GM12878 (cell line): ENCODE measurements around the gene RSAD2. TPM values are rescaled to one million over a fixed set of nuclear protein-coding genes. Genes with fewer than 3 reads are reported as not detected.

Experiments
- ATAC-seq: fragments of 200-7000 bp; cut with Tn5 transposase; 3 replicates; pipeline ENCODE4 v1.9.1; 2020; ENCODE audit warnings: mild to moderate bottlenecking, moderate library complexity
- BruUV-seq: library from RNA; stranded (reverse); fragments of 400-500 nt; replicated peaks from 2 replicates; lab custom pipeline; 2021; lab: Mats Ljungman, UMichigan
- CTCF ChIA-PET: fragments of 300-600 bp; sonication (Branson Sonifier 250); formaldehyde crosslinking; extraction: SDS; loops from one replicate; lab custom pipeline; 2021; ENCODE audit warnings: inconsistent platforms; lab: Yijun Ruan, JAX
- POLR2A ChIA-PET: fragments of 350-600 bp; formaldehyde crosslinking; extraction: SDS; loops from one replicate; lab custom pipeline; 2021; ENCODE audit warnings: inconsistent platforms; lab: Charles Lee
- RAD21 ChIA-PET: fragments of 300-600 bp; sonication (Branson Sonifier 250); formaldehyde crosslinking; loops from one replicate; lab custom pipeline; 2023; ENCODE audit warnings: antibody characterized with exemption; ENCODE audit not compliant: unreplicated experiment; lab: Charles Lee
- SMC1A ChIA-PET: fragments of 300-600 bp; sonication (Branson Sonifier 250); formaldehyde crosslinking; loops from one replicate; lab custom pipeline; 2023; ENCODE audit not compliant: unreplicated experiment, uncharacterized antibody; lab: Charles Lee
- DNase-seq: peaks from one replicate; pipeline ENCODE4 v3.0.0-alpha.2; 2011; ENCODE audit warnings: low read depth, low spot score
- FAIRE-seq: peaks from 3 replicates; lab custom pipeline; 2011; peaks lifted over from hg19 to GRCh38; lab: Jason Lieb, UNC
- H2AFZ ChIP-seq: 2 replicates; pipeline ENCODE4 v1.6.0; 2011; ENCODE audit warnings: low read depth, low read length, control low read depth; ENCODE audit not compliant: control insufficient read depth
- H3K27ac ChIP-seq: 2 replicates; pipeline ENCODE4 v1.5.1; 2011; ENCODE audit warnings: control low read depth; ENCODE audit not compliant: control insufficient read depth, insufficient read depth
- H3K27me3 ChIP-seq, 2 experiments: replicated peaks in 1 of 2; 2 replicates each; pipeline versions ENCODE4 v1.6.0 to v1.6.1; 2011; ENCODE audit warnings: low read length in 1 of 2; ENCODE audit not compliant: control insufficient read depth in 2 of 2, insufficient read depth in 2 of 2
- H3K36me3 ChIP-seq, 2 experiments: 2 replicates each; pipeline ENCODE4 v1.5.1; 2011; ENCODE audit warnings: low read length in 1 of 2; ENCODE audit not compliant: control insufficient read depth in 2 of 2, insufficient read depth in 2 of 2
- H3K4me1 ChIP-seq: 2 replicates; pipeline ENCODE4 v1.6.1; 2011; ENCODE audit warnings: mild to moderate bottlenecking, low read length, moderate library complexity, mixed read lengths; ENCODE audit not compliant: control insufficient read depth, insufficient read depth
- H3K4me2 ChIP-seq: 2 replicates; pipeline ENCODE4 v1.6.0; 2011; ENCODE audit warnings: control low read depth; ENCODE audit not compliant: control insufficient read depth, insufficient read depth
- H3K4me3 ChIP-seq: fragments of 200-600 bp; sonication (generic); 2 replicates; pipeline ENCODE4 v1.5.1; 2016
- H3K79me2 ChIP-seq: 2 replicates; pipeline ENCODE4 v1.6.0; 2011; ENCODE audit warnings: low read length; ENCODE audit not compliant: control insufficient read depth, insufficient read depth
- H3K9ac ChIP-seq: 2 replicates; pipeline ENCODE4 v1.8.0; 2011; ENCODE audit warnings: low read length, control low read depth, mixed read lengths; ENCODE audit not compliant: control insufficient read depth, insufficient read depth
- H3K9me3 ChIP-seq: replicated peaks from 3 replicates; pipeline ENCODE4 v1.5.1; 2011; ENCODE audit warnings: mild to moderate bottlenecking, low read length; ENCODE audit not compliant: control insufficient read depth, insufficient read depth
- H4K20me1 ChIP-seq: 2 replicates; pipeline ENCODE4 v1.6.0; 2011; ENCODE audit not compliant: control insufficient read depth, insufficient read depth
- ATF7 ChIP-seq: fragments of 450-650 bp; IDR thresholded peaks from 2 replicates; pipeline ENCODE4 v1.6.1; 2016; ENCODE audit warnings: low read depth, mild to moderate bottlenecking
- BACH1 ChIP-seq: fragments of 450-650 bp; IDR thresholded peaks from 2 replicates; pipeline ENCODE4 v1.6.1; 2017; ENCODE audit warnings: mild to moderate bottlenecking, borderline replicate concordance
- CUX1 ChIP-seq: IDR thresholded peaks from 2 replicates; pipeline ENCODE4 v1.6.1; 2012; ENCODE audit warnings: improper control_type of control experiment, low read depth, low read length; ENCODE audit not compliant: insufficient replicate concordance
- E2F4 ChIP-seq: IDR thresholded peaks from 2 replicates; pipeline ENCODE4 v1.6.1; 2012; ENCODE audit warnings: low read depth, low read length, improper control_type of control experiment
- EGR1 ChIP-seq, 2 experiments: IDR thresholded peaks; 1 replicate in 1 of 2; 2 replicates in 1 of 2; pipeline ENCODE4 v1.6.1; 2011 to 2012; ENCODE audit warnings: low read depth in 2 of 2, low read length in 2 of 2, borderline replicate concordance in 1 of 2, mild to moderate bottlenecking in 1 of 2, moderate library complexity in 1 of 2
- ELK1 ChIP-seq: IDR thresholded peaks from 2 replicates; pipeline ENCODE4 v1.6.1; 2012; ENCODE audit warnings: low read depth, low read length, improper control_type of control experiment
- RAD21 ChIP-seq: IDR thresholded peaks from 2 replicates; pipeline ENCODE4 v1.6.1; 2011; ENCODE audit warnings: mild to moderate bottlenecking, low read depth, low read length, moderate library complexity; ENCODE audit not compliant: insufficient read depth
- SMAD1 ChIP-seq: fragments of 450-650 bp; IDR thresholded peaks from 2 replicates; pipeline ENCODE4 v1.6.1; 2018; ENCODE audit warnings: mild to moderate bottlenecking, low read depth; ENCODE audit not compliant: partially characterized antibody
- SREBF2 ChIP-seq: IDR thresholded peaks from 2 replicates; pipeline ENCODE4 v1.6.1; 2012; ENCODE audit warnings: mild to moderate bottlenecking, low read length
- WGBS: methylation state at CpG from one replicate; pipeline ENCODE4 v1.1.6; 2016; ENCODE audit warnings: low lambda C conversion rate; ENCODE audit not compliant: insufficient replicate concordance, insufficient coverage; ENCODE audit errors: missing lambda C conversion rate; 5-methylcytosine and 5-hydroxymethylcytosine counted together
- in situ Hi-C: fragments of 300-500 bp; cut with MboI; formaldehyde crosslinking; loops from 9 replicates; pipeline ENCODE4 v1.14.3; 2018; ENCODE audit warnings: mixed read lengths
- intact Hi-C: fragments of 100-400 bp; cut with micrococcal nuclease; formaldehyde crosslinking; loops from one replicate; pipeline ENCODE4 v1.14.2; 2022; ENCODE audit not compliant: unreplicated experiment
- polyA plus RNA-seq, 11 experiments: library from polyadenylated mRNA; depleted of rRNA in 4 of 11; unstranded in 6 of 11; stranded (reverse) in 5 of 11; fragments of >200 nt; fragmentation: Nextera tagmentation in 4 of 11; fragmentation: Illumina TruSeq in 1 of 11; extraction: Ambion mirVana in 4 of 11; extraction: Trizol in 1 of 11; gene quantifications; 1 replicate in 1 of 11; 2 replicates in 10 of 11; pipeline versions ENCODE4 v1.2.1 to v1.2.3, GENCODE V29; 2011 to 2016; ENCODE audit warnings: inconsistent platforms in 2 of 11, missing spikeins in 2 of 11, low read depth in 1 of 11
- total RNA-seq, 4 experiments: library from RNA; depleted of rRNA in 3 of 4; stranded (reverse); fragments of >200 nt in 3 of 4; fragmentation: Illumina TruSeq in 1 of 4; extraction: Trizol in 1 of 4; gene quantifications; 2 replicates each; pipeline versions ENCODE4 v1.2.1 to v1.2.3, GENCODE V29; 2013 to 2021

Gene RSAD2
- total and polyA plus RNA-seq, 10 of the 15 experiments (the other 5 are each of a cell fraction or from before 2014, with no cell fraction given), result 0.24 to 0.90 (median 0.69) TPM

- Histone ChIP-seq H3K27ac (peak overlapping the region; percentile 68), H4K20me1 (no peaks in the 10 kb centered on the region), H3K36me3 (peaks cover 0 to 2% of the 10 kb centered on the region in 2 experiments; a peak in 2 of 4 replicates), H3K79me2 (peaks cover 3% of the 10 kb centered on the region; the same call in 1 of the 2 replicates), H2AFZ (peak overlapping the region; percentile 75)
- no TSS peak for BruUV-seq
- RAD21 ChIA-PET, result interaction anchor here (2.0 kb wide), 1 partner anchor 12 kb away, joined by 5 read pairs; the partner anchor contains the start of gene RSAD2
- no peak for TF ChIP-seq ATF7
- no peak for TF ChIP-seq BACH1
- TF ChIP-seq EGR1 (IDR thresholded peaks at IDR 0.05; ENCODE audit: borderline replicate concordance in 1 of 2, low read depth in 2 of 2, low read length in 2 of 2), result no peak
- TF ChIP-seq E2F4, result no peak
- TF ChIP-seq ELK1, result no peak
- TF ChIP-seq CUX1, result no peak
- TF ChIP-seq SREBF2, result no peak
- no peak for TF ChIP-seq RAD21
- no peak for TF ChIP-seq SMAD1
- TF ChIP-seq, all 136 proteins: peak for 0
- H3K27me3 ChIP-seq, result no peaks in the 10 kb centered on the region; a peak in 2 of 4 replicates
- peak overlapping the region; percentile 96 for H3K4me2 ChIP-seq
- peak overlapping the region; percentile 79 for H3K9ac ChIP-seq
- under 1% methylated on average over 37 of the region's 37 CpGs for WGBS
- intact Hi-C loops (no loop called here), in situ Hi-C loops (no loop called here)
- H3K4me3 ChIP-seq, result peak overlapping the region; percentile 77
- ATAC-seq (peak; percentile 17), DNase-seq (no peak), FAIRE-seq (no peak)
- POLR2A ChIA-PET, result interaction anchor here (1.1 to 1.5 kb wide), 3 partner anchors 12 to 54 kb away, joined by 3 to 6 read pairs (median 3); partner anchors contain the start of gene RSAD2
- CTCF ChIA-PET, result interaction anchor here (0.7 to 4.7 kb wide), 5 partner anchors 9 to 46 kb away, joined by 3 to 31 read pairs (median 9); partner anchors contain the start of gene RSAD2
- H3K9me3 ChIP-seq, result peaks cover 10% of the 10 kb centered on the region; the same call in 2 of the 3 replicates
- H3K4me1 ChIP-seq, result peaks cover 12% of the 10 kb centered on the region; the same call in 1 of the 2 replicates
- SMC1A ChIA-PET, result interaction anchor here (1.1 kb wide), 1 partner anchor 11 kb away, joined by 4 read pairs; no protein-coding TSS in a partner anchor
Observed at GRCh38 chr2:6864923-6865345, 12.6 kb upstream of the RSAD2 start.
